Measurements from ENCODE around the gene IMPG2.

Gene IMPG2

DNA sequence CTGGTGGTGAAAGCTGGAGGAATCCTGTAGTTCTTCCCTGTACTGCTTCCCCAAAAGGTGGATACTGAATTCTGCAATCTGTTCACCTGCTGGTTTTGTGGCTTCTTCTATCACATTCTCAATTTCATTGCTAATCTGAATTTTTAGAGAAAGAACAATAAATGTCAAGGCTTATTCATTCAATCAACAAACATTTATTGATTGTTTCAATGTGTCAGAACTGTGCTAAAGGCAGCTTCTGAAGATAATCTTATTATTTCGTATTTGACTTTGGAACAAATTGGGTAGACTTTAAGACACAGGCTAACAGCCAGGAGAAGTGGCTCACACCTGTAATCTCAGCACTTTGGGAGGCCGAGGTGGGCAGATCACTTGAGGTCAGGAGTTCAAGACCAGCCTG is 46.8 kb downstream of the IMPG2 start:
- WGBS, result 98% methylated on average over 2 of the region's 2 CpGs

DNA sequence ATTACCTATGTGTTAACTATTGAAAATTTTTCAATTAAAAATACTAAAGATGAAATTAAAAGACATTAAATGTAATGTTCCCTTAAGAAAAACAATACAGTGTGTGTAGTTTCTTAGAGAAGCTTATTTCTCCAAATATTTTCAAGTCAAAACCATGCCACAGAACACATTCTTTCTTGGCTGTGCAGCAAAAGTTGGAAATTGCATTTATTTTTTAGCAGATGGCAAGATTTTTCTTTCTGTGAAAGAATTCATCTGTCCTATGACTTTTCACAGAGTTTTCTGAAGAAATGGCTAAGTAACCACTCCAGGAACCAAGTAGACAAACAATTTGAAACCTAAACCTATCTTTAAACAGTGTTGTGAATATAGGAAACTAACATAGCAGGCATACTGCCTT is 47.2 kb downstream of the IMPG2 start:
- no peak overlapping the region for H3K27ac ChIP-seq (ENCODE audit: low read depth, low read length)
- peaks cover 93% of the 10 kb centered on the region for H3K27me3 ChIP-seq (ENCODE audit: insufficient read depth, low read length)

More for the DNA sequence above, 46.8 kb downstream of the IMPG2 start:
- Histone ChIP-seq H3K4me3 (ENCODE audit: low read length) (no peak overlapping the region), H3K36me3 (ENCODE audit: insufficient read depth, low read length) (no peaks in the 10 kb centered on the region), H3K9ac (ENCODE audit: low read depth, low read length) (no peak overlapping the region), H3K27me3 (ENCODE audit: insufficient read depth, low read length) (peaks cover 88% of the 10 kb centered on the region), H3K27ac (ENCODE audit: low read depth, low read length) (no peak overlapping the region), H3K9me3 (ENCODE audit: insufficient read depth, low read depth, low read length) (no peaks in the 10 kb centered on the region), H3K4me1 (ENCODE audit: insufficient read depth, low read length) (no peaks in the 10 kb centered on the region)

DNA sequence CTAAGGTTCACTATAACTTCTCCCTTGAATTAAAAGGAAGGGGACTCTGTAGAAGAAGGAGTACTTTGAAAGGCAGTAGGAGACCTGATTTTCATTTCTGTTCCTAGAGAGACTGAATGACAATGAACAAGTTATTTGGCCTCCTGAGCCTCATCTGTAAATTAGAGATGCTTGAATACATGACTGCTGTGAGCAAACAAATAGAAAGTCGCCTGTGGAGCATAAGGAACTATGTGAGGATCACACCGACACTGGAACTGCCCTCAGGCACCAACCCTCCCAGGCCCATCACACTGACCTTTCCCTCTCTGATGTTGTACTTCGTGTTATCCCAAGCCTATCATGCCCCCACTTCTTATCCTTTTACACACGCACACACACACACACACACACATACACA is 48.6 kb downstream of the IMPG2 start:
- whole genome bisulfite sequencing, result 13% methylated on average over 4 of the region's 4 CpGs
- H3K27me3 ChIP-seq (ENCODE audit: insufficient read depth, low read length), result peaks cover 92% of the 10 kb centered on the region
- no peaks in the 10 kb centered on the region for H3K36me3 ChIP-seq (ENCODE audit: insufficient read depth, low read length)
- no peak overlapping the region for H3K9ac ChIP-seq (ENCODE audit: low read depth, low read length)
- no peak overlapping the region for H3K27ac ChIP-seq (ENCODE audit: low read depth, low read length)
- H3K9me3 ChIP-seq (ENCODE audit: insufficient read depth, low read depth, low read length), result no peaks in the 10 kb centered on the region
- no peak overlapping the region for H3K4me3 ChIP-seq (ENCODE audit: low read length)
- no peaks in the 10 kb centered on the region for H3K4me1 ChIP-seq (ENCODE audit: insufficient read depth, low read length)

More for the DNA sequence above, 47.2 kb downstream of the IMPG2 start:
- Histone ChIP-seq H3K4me1 (ENCODE audit: insufficient read depth, low read length) (no peaks in the 10 kb centered on the region), H3K36me3 (ENCODE audit: insufficient read depth, low read length) (no peaks in the 10 kb centered on the region), H3K4me3 (ENCODE audit: low read length) (no peak overlapping the region), H3K9ac (ENCODE audit: low read depth, low read length) (no peak overlapping the region), H3K9me3 (ENCODE audit: insufficient read depth, low read depth, low read length) (no peaks in the 10 kb centered on the region)

DNA sequence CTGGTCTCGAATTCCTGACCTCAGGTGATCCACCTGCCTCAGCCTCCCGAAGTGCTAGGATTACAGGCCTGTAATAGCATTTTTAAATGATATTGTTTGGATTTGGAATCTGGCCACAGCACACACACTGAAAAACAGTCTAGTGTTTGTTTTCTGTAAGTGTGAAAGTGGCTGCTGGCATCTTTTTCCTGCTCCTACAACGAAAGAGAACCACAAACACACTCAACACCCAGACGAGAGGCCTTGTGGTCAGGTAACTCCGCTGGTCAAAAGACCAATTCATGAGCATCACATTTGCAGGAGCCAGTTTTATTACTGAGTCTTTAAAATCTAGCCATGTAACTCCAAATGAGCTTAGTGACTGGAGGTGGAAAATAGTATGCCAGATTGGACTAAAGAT is 50.2 kb downstream of the IMPG2 start:
- H3K9ac ChIP-seq (ENCODE audit: low read depth, low read length), result no peak overlapping the region
- H3K9me3 ChIP-seq (ENCODE audit: insufficient read depth, low read depth, low read length), result no peaks in the 10 kb centered on the region
- WGBS, result 94% methylated on average over 5 of the region's 5 CpGs
- H3K36me3 ChIP-seq (ENCODE audit: insufficient read depth, low read length), result no peaks in the 10 kb centered on the region
- no peak overlapping the region for H3K4me3 ChIP-seq (ENCODE audit: low read length)
- H3K4me1 ChIP-seq (ENCODE audit: insufficient read depth, low read length), result no peaks in the 10 kb centered on the region
- peaks cover 77% of the 10 kb centered on the region for H3K27me3 ChIP-seq (ENCODE audit: insufficient read depth, low read length)
- H3K27ac ChIP-seq (ENCODE audit: low read depth, low read length), result no peak overlapping the region

DNA sequence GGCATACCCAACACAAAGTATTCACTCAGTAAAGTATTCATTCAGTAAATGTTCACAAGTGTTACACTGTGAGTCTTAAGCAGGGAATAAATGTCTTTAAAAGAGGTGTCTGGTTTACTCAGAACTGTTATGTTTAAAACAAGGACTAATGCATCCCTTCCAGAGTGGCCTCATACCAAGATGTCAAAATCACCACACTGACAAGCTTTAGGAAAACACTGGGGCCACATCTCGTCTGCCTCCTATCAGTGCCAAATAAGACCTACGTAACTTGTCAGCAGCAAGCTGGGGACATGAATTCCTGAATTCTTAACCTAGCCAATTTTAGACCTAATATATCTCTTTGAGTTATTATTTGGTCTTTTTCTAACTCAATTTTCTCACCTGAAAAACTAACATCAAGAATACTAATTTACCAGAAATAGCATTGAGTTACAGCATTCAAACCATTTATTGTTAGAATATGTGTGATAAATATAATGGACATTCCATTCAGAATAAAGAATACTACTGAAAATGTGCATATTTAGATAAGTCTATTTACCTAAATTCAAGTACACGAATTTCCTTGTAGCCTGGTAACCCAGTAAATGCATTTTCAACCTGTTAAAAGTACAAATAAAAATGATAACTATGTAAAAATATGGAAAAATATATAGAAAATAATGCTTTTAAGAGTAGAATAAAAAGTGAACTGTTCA is 51.3 kb downstream of the IMPG2 start:
- Histone ChIP-seq H3K9ac (ENCODE audit: low read depth, low read length) (no peak overlapping the region), H3K9me3 (ENCODE audit: insufficient read depth, low read depth, low read length) (no peaks in the 10 kb centered on the region), H3K4me3 (ENCODE audit: low read length) (no peak overlapping the region), H3K36me3 (ENCODE audit: insufficient read depth, low read length) (no peaks in the 10 kb centered on the region), H3K27me3 (ENCODE audit: insufficient read depth, low read length) (peaks cover 66% of the 10 kb centered on the region), H3K27ac (ENCODE audit: low read depth, low read length) (no peak overlapping the region), H3K4me1 (ENCODE audit: insufficient read depth, low read length) (no peaks in the 10 kb centered on the region)
- WGBS, result 82% methylated on average over 2 of the region's 3 CpGs

DNA sequence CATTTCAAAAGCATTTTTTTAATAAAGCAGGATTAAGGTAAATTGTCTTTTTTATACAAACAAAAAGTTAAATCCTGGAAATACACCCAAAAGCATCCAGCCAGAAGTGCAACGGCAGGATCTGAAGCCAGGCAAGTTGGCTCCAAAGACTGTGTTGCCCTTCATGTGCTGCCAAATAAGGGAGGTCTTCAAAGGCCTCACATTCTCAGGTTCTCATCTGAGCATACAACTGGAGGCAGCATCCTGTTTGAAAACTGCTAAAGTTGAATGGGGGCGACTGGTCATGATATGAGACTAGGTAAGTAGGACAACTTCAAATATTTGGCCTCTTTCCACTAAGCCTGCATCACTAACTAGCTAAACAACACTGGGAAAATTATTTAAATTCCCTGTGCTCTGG is 52.2 kb downstream of the IMPG2 start:
- Histone ChIP-seq H3K4me1 (ENCODE audit: insufficient read depth, low read length) (no peaks in the 10 kb centered on the region), H3K27me3 (ENCODE audit: insufficient read depth, low read length) (peaks cover 57% of the 10 kb centered on the region), H3K4me3 (ENCODE audit: low read length) (no peak overlapping the region), H3K27ac (ENCODE audit: low read depth, low read length) (no peak overlapping the region), H3K9ac (ENCODE audit: low read depth, low read length) (no peak overlapping the region), H3K36me3 (ENCODE audit: insufficient read depth, low read length) (no peaks in the 10 kb centered on the region), H3K9me3 (ENCODE audit: insufficient read depth, low read depth, low read length) (no peaks in the 10 kb centered on the region)
- WGBS, result 93% methylated on average over 2 of the region's 2 CpGs

DNA sequence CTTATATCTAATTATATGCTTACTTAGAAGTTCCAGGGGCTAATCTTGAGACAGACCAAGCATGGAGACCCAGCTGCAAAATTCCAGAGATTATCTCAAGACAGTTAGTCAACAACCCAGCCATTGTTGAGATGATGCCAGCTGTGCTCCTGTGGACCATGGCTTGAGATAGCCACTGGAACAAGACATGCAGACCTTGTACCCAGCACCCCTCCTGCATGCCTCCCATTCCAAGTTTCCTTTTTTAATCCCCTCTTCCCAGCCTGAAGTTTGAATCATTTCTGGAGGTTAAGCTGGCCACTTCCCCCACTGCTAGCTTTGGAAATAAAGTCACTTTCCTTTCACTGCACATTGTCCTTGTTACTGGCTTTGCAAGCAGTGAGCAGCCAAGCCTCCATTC is 53.8 kb downstream of the IMPG2 start:
- no peak overlapping the region for H3K4me3 ChIP-seq (ENCODE audit: low read length)
- H3K27me3 ChIP-seq (ENCODE audit: insufficient read depth, low read length), result peaks cover 42% of the 10 kb centered on the region
- H3K27ac ChIP-seq (ENCODE audit: low read depth, low read length), result no peak overlapping the region
- no peak overlapping the region for H3K9ac ChIP-seq (ENCODE audit: low read depth, low read length)
- no peaks in the 10 kb centered on the region for H3K9me3 ChIP-seq (ENCODE audit: insufficient read depth, low read depth, low read length)
- no peaks in the 10 kb centered on the region for H3K36me3 ChIP-seq (ENCODE audit: insufficient read depth, low read length)
- H3K4me1 ChIP-seq (ENCODE audit: insufficient read depth, low read length), result no peaks in the 10 kb centered on the region

DNA sequence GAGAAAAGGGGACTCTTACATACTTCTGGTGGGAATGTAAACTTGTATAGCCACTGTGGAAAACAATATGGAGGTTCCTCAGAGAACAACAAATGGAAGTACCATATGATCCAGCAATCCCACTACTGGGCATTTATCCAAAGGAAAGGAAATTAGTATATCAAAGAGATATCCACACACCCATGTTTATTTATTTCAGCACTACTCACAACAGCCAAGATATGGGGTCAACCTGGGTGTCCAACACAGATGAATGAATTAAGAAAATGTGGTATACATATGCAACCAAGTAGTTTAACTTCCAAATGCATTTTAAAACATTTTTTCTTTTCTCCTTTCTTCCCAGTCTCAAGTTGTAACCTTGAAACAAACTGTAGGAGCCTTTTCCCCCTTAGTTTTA is 54.3 kb downstream of the IMPG2 start:
- Histone ChIP-seq H3K4me1 (ENCODE audit: insufficient read depth, low read length) (no peaks in the 10 kb centered on the region), H3K36me3 (ENCODE audit: insufficient read depth, low read length) (no peaks in the 10 kb centered on the region), H3K4me3 (ENCODE audit: low read length) (no peak overlapping the region), H3K27me3 (ENCODE audit: insufficient read depth, low read length) (peaks cover 37% of the 10 kb centered on the region), H3K27ac (ENCODE audit: low read depth, low read length) (no peak overlapping the region), H3K9ac (ENCODE audit: low read depth, low read length) (no peak overlapping the region), H3K9me3 (ENCODE audit: insufficient read depth, low read depth, low read length) (no peaks in the 10 kb centered on the region)

DNA sequence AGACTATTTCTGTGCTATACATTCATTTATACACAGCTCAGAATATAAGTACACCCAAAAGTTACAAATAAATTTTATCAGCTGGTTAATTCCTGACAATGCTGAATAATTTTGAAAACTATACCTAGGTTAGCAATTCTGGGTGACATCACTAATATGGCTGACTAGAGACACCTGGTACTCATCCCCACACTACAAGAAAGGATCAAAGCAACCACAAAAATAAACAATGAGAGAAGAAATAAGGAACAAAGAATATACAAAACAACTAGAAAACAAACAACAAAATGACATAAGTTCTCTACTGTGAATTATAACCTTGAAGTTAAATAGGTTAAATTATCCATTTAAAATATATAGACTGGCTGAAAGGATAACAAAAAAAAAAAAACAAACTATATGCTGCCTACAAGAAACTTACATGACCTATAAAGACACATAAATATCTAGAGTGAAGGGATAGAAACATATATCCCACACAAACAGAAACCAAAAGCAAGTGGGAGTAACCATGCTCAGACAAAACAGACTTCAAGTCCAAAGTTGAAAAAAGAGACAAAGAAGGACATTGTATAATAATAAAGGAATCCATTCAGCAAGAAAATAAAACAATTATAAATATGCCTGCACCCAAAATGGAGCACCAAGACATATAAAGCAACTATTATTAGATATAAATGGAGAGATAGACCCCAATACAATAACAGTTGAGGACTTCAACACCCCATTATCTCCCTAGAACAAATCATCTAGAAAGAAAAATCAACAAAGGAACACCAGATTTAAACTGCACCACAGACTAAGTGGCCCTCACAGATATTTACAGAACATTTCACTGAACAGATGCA is 57.8 kb downstream of the IMPG2 start:
- no peak overlapping the region for H3K4me3 ChIP-seq (ENCODE audit: low read length)
- H3K27me3 ChIP-seq (ENCODE audit: insufficient read depth, low read length), result peaks cover 3% of the 10 kb centered on the region; the same call in 1 of the 2 replicates
- H3K9me3 ChIP-seq (ENCODE audit: insufficient read depth, low read depth, low read length), result no peaks in the 10 kb centered on the region
- no peak overlapping the region for H3K9ac ChIP-seq (ENCODE audit: low read depth, low read length)
- H3K36me3 ChIP-seq (ENCODE audit: insufficient read depth, low read length), result no peaks in the 10 kb centered on the region
- no peaks in the 10 kb centered on the region for H3K4me1 ChIP-seq (ENCODE audit: insufficient read depth, low read length)
- no peak overlapping the region for H3K27ac ChIP-seq (ENCODE audit: low read depth, low read length)

DNA sequence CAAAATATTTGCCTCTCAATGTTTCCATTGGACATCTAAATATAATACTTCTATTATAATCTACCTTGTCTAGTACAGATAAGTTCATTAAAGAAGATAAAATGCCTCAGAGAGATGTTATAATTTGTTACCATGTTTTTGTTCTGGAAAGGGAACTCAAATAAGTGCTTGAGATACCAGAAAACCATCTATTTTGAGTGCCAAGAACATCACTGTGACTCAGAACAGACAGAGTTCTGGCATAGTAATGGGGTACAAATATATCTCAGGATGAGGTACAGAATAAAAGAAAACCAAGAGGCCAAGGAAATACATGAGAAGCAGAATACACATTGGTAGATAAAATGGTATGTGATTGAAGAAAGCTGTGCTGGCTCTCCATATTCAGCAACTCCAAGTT is 58.9 kb downstream of the IMPG2 start:
- Histone ChIP-seq H3K9ac (ENCODE audit: low read depth, low read length) (no peak overlapping the region), H3K4me1 (ENCODE audit: insufficient read depth, low read length) (no peaks in the 10 kb centered on the region), H3K9me3 (ENCODE audit: insufficient read depth, low read depth, low read length) (no peaks in the 10 kb centered on the region), H3K4me3 (ENCODE audit: low read length) (no peak overlapping the region), H3K27ac (ENCODE audit: low read depth, low read length) (no peak overlapping the region), H3K36me3 (ENCODE audit: insufficient read depth, low read length) (no peaks in the 10 kb centered on the region), H3K27me3 (ENCODE audit: insufficient read depth, low read length) (no peaks in the 10 kb centered on the region)

DNA sequence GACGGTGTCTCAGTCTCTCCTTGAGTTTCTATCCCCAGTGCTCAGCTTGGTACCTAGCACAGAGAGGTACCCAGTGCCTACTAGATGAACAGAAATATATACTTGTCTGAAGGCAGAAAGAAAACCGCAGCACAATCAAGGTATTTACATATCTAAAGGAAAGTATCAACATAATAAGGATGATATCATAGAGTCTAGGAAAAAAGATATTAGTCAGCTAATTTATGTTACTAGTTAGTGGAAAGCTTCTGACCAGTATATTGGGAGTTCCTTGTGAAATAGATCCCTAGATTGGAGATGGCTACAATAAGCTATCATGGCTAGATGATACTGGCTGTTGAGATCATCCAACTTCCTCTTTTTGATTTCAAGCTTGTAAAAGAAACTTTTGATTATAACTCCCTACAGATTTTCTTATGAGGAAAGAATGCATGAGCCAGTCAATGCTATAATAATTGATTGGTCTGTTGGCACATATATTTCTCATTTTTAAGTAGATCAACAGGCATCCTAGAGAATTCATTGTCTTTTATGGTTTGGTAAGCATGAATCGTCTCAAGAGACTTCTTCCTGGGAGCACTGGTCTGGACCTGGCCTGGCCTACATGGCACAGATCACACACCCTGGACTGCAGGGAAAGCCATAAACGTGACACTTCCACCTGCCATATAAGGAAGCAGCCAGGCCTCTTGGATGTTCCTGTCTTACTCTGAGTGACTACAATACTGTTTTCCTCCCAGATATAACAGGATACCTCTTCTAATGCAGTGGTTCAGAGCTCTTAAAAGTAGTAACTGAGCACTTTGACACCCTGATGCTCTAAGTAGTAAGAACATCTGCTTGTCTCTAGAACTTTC is 60.7 kb downstream of the IMPG2 start:
- Histone ChIP-seq H3K9ac (ENCODE audit: low read depth, low read length) (no peak overlapping the region), H3K27ac (ENCODE audit: low read depth, low read length) (no peak overlapping the region), H3K36me3 (ENCODE audit: insufficient read depth, low read length) (no peaks in the 10 kb centered on the region), H3K4me1 (ENCODE audit: insufficient read depth, low read length) (no peaks in the 10 kb centered on the region), H3K27me3 (ENCODE audit: insufficient read depth, low read length) (no peaks in the 10 kb centered on the region), H3K9me3 (ENCODE audit: insufficient read depth, low read depth, low read length) (no peaks in the 10 kb centered on the region), H3K4me3 (ENCODE audit: low read length) (no peak overlapping the region)
- 83% methylated on average over 3 of the region's 4 CpGs for WGBS

All from HUES64 (cell line).